Measurements from ENCODE around the gene NRGN. TPM values are rescaled to one million over a fixed set of nuclear protein-coding genes. Genes with fewer than 3 reads are reported as not detected.

Gene NRGN
- total RNA-seq: 1 to 10 TPM; 1.8 to 2.5 TPM
- long read RNA-seq: 0 reads

DNA sequence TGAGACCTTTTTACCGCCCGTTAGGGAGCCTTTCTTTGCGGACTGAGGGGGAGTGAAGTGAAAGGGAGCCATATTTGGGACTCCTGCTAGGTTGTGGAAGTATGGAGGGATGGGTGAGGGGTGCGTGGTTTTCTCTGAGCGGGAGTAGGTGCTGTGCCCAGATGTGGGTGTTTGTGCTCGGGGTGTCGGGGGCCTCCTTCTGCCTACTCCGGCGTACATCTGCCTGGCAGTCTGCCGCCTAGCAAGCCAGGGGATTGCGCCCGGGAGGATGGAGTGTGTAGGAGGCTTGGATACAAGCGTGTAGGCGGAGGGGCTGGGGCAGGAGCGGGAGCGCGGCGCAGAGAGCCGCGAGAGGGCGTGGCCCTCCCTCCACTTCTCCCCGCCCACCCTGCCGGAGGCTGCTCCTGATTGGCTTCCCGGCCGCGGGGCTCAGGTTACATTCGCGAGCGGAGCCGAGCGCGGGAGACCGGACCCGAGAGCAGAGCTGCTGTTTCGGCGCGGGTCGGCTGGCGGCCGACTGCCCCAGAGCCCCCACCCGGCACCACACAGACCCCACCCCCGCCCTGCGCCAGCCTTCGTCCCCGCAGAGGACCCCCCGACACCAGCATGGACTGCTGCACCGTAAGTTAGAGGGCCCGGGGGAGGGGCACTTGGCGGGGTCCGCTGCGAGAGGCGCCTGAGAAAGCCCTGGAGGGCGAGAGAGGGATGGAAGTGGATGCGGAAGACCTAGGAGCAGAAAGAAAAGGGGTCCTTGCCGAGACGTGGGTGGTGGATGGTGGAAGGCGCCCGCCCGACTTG lies at the start of gene NRGN:
Gene NRGN (plus strand): TSS at position 464 of the 798 bp plus-strand sequence. CDS start 143 bp downstream, at position 607.
- intact Hi-C loops (cut with DNase I, micrococcal nuclease): no loop called here
- ATAC-seq: peak; percentile 99

DNA sequence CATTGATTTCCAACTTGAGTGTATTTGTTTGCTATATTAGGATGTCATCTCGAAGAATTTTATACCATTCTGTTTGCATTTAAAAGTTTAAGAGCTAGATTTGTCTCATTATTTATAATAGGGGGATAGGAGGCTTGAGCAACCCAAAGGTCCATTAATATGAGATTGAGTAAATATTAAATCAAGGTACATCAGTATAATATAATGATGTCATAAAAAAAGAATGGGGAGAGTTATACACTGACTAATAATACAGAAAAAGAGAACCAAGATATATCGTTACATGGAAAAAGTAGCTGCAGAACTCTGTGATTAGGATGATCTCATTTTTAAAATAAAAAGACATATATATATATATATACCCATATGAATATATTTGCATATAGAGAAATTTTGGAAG lies 46.6 kb upstream of the NRGN start:
- ATAC-seq (no peak), DNase-seq (no peak)
- intact Hi-C loops (cut with DNase I, micrococcal nuclease): no loop called here

More for the DNA sequence above, at the start of gene NRGN:
- DNase-seq: peak; percentile 91 to 95

DNA sequence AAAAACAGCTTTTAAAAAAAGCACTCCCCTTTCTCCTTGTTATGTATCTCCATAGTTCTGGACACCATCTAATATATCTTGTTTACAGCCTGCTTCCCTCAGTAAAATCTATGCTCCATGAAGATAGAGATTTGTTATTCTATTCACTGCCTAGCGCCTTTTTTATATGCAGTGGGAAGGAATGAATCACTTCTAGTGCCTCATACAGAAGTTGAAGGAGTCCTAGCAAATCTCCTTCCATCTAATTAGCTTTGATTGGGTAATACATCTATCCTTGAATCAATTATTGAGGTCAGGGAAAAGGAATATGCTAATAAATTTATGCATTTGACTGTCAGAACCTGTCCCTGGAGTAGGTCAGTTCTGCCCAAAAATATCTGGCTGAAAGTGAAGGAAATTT lies 40.2 kb upstream of the NRGN start:
- DNase-seq (no peak), ATAC-seq (no peak)
- intact Hi-C loops (cut with DNase I, micrococcal nuclease): no loop called here

DNA sequence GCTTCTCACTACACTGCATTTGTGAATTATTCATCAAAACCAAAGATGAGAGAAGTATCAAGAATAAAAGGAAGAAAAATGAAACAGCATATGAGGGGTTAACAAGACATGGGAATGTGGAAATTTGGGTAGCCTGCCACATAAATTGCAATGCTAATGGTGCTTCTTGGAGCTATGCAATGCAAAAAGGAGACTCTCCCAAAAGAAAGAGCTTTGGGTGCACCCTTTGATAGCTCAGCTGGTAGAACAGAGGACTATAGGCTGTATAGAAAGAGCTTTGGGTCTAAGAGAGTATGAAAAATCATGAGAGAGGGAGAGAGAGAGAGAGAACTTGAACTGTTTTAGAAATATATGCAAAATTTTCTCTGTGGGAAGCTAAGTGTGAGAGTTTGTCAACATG lies 39.7 kb upstream of the NRGN start:
- intact Hi-C loops (cut with DNase I, micrococcal nuclease): no loop called here
- no peak for DNase-seq
- no peak for ATAC-seq

DNA sequence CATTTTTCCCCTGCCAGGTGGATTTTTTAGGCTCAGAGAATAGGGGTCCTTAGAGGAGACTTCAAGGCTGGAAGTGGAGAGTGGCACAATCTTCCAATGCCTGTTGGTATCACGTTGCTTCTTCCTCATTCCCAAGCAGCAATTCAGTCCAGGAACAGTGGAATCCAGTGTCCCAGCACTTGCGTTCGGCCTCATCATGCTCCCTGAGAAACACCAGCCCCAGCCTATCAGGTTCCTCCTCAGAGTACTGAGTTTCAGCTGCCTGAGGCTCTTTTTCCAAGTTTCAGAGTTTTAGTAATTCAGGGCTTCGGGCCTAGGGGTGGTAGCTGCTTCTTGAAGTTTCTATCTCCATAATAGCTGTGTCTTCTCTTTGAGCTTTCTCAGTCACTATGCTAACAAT lies 31.9 kb upstream of the NRGN start:
- intact Hi-C loops (cut with DNase I, micrococcal nuclease): no loop called here
- DNase-seq (no peak), ATAC-seq (no peak)

- DNase-seq: no peak
- intact Hi-C loops (cut with DNase I, micrococcal nuclease): no loop called here
- ATAC-seq: peak; percentile 99
Observed at GRCh38 chr11:124712392-124712791, 27.4 kb upstream of the NRGN start.

- ATAC-seq (no peak), DNase-seq (no peak)
- intact Hi-C loops (cut with DNase I, micrococcal nuclease): no loop called here
Observed at GRCh38 chr11:124716591-124716990, 23.2 kb upstream of the NRGN start.

- ATAC-seq: no peak
- intact Hi-C loops (cut with DNase I, micrococcal nuclease): no loop called here
- no peak for DNase-seq
Observed at GRCh38 chr11:124717421-124717785, 22.3 kb upstream of the NRGN start.

DNA sequence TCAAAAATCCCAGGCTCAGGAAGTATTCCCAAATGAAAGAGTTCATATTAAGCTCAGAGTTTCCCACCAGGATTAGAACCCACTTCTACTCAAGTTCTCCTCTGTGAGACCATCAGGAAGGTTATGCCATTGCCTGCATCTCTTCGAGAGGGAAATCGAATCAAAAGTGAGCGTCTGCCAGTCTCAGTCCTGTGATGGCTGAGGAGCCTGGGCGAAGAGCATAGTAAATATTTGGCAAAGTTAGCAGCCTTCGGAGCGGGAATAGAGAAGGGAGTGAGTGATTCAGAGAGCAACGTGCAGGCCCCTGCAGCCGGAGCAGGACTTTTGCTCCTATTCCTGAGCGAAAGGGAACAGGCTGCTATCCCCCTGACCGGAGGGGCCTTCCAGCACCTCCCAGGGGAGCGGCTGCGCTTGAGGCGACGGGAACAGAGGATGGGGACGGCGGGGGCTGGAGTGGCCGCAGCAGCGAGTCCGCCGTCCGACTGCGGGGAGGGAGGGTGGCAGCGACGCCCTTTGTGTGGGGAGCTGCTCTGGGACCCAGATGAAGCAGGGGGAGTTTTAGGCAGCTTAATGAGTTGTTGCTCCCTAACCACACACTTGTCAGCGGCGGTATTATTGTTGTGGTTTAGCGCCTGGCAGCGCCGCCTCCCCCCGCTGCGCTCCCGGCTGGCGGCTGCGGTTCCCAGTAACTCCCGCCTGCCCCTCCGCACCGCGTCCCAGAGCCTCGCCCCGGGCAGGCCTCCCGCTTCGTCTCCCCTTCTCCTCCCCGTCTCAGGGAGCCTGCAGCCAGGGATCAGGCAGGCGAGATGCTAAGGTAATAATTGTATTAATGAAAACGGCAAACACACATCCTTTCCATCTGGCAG lies 21.7 kb upstream of the NRGN start:
- DNase-seq: no peak
- peak; percentile 63 for ATAC-seq

GRCh38 chr11:124718801-124719200 lies 20.9 kb upstream of the NRGN start:
- DNase-seq (no peak), ATAC-seq (no peak)

More for the DNA sequence above, 21.7 kb upstream of the NRGN start:
- intact Hi-C loops (cut with DNase I, micrococcal nuclease): no loop called here

DNA sequence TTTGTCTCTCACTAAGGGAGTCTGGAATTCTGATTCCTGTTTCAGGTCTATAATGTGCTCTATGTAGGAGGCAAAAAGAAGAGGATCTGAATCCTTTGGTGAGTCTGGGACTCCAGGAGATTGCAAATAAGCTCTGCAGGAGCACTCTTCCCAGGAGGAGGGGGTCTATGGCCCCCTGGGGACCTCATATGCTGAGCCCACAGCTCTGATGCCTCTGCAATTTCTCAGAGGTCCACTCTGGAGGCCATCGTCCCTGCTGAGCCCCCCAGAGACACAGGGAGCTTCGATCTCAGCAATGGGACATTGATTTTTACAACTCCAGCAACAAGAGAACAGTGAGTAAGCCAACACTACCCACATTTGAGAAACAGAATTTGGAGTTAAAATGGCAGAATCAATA lies 20.2 kb upstream of the NRGN start:
- DNase-seq (no peak), ATAC-seq (no peak)
- intact Hi-C loops (cut with DNase I, micrococcal nuclease): no loop called here

More at GRCh38 chr11:124718801-124719200, 20.9 kb upstream of the NRGN start:
- intact Hi-C loops (cut with DNase I, micrococcal nuclease): no loop called here

DNA sequence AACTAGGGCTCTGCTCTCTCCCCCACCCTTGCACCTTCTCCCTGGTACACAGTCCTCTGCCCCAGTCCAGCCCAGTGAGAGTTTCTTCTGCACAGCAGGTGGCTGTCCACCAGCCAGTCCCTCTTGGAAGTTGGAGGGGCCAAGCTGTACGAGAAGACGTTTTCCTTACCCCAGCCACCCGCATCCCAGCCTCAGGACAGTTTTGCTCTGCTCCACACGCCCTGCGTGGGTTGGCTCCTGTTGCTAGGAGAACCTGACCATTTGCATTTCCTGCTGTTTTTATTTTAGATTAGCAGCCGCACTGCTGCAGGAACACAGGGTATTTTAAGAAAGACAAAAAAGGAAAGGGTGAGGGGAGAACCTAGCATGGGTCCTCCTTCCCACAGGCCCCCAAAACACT lies 17.6 kb upstream of the NRGN start:
- intact Hi-C loops (cut with DNase I, micrococcal nuclease): no loop called here
- no peak for DNase-seq
- ATAC-seq: no peak

DNA sequence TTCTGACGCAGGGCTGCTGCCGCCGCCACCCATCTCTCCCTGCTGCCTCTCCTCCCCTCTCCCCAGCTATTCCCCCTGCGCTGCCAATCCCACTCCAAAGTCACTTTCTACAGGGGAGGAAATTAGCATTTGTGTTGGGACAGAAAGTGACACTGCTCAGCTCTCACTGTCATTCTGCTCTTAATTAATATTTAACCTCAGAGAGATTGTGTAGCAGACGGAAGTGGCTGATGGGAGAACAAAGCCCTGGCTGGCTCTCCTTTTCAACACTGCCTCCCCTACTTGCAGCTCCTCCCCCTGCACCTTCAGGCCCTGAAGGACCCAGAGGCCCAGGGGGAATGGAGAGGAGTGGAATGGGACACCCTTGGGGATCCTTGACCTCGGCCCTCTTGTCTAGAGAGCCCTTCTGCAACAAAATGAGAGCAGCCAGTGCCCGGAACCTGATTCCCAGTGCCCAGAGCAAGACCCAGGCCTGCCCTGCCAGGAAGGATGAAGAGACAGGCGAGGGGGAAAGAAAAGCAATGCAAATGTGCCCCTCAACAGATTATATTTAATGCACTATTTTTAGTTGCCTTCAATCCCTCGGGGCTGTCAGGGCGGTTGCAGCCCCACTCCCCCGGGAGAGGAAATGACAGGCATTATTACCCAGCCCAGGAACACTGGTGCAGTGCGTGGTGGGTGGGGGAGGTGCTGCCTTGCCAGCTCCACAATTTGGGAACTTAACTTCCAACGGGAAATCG lies 14.6 kb upstream of the NRGN start:
- ATAC-seq: peak; percentile 98
- DNase-seq: peak; percentile 50 to 53
- intact Hi-C loops (cut with DNase I, micrococcal nuclease): no loop called here

DNA sequence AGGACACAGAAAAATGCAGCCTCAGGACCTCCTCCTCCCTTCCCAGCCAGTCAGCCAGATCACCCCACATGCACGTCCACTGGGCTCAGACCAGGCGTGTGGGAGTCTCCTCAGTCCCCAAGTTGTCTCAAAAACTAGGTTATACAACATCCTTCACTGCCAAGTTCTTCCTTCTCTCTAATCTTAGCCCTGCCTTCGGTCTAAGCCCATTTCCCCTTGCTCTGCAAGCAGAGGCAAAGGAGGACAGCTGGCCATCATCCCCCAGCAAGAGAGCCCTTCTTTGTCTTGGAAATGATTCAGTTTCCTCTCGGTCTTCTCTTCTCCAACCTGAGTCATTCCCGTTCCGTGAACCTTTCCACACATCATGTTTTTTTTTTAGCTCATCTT lies 14.0 kb upstream of the NRGN start:
- intact Hi-C loops (cut with DNase I, micrococcal nuclease): no loop called here
- ATAC-seq (no peak), DNase-seq (no peak)

DNA sequence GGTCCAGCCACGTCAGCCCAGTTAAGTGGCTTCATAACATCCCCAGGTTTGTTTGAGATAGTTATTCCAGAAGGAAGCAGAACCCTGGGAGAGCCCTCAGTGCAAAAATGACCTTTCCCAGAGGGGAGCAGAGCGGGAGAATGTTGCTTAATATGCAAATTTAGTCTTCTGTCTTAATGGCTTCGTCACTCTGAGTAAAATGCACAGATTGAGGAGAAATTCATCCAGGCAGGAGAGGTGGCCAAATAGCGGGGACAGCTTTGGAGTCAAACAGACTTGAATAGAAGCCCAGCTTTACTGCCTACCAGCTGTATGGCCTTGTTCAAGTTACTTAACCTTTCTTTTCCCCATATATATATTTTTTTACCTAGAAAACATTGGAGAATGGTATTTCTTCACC lies 12.3 kb upstream of the NRGN start:
- intact Hi-C loops (cut with DNase I, micrococcal nuclease): no loop called here
- DNase-seq: no peak
- ATAC-seq: no peak

DNA sequence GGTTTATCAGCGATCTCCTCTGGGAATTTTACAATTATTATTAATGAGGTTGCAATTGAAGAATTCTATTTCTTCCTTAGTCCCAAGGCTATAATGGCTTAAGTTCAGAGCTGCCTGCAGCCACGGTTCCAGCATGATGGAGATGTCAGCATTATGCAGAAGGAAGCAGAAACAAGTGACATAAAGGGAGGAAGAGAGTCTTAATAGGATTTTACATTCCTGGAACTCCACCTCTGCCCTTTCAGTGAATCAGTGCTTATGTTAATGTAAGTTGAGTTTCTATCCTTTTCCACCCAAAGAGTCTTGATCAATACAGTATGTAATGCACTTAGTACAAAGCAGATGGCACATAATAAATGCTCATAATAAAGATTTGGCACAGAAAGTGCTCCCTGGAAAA lies 11.6 kb upstream of the NRGN start:
- intact Hi-C loops (cut with DNase I, micrococcal nuclease): no loop called here
- DNase-seq (no peak), ATAC-seq (no peak)

DNA sequence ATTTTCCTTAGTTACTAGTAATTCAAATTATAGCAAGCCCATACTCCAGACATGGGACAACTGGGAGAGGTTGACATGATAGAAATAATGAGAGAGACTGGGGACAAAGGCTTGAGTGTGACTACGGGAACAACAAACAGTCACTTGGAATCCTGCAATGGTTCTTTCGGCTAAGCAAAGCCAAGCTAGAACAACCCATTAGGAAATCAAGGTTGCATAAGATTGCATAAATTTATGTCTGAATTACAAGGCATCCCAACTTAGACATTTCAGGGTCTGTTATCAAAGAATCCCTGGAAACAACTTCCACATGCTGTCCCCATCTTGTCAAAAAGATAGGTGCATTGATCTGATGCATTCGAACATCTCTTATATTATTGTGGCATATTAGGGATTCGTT lies 10.2 kb upstream of the NRGN start:
- intact Hi-C loops (cut with DNase I, micrococcal nuclease): no loop called here
- no peak for ATAC-seq

DNA sequence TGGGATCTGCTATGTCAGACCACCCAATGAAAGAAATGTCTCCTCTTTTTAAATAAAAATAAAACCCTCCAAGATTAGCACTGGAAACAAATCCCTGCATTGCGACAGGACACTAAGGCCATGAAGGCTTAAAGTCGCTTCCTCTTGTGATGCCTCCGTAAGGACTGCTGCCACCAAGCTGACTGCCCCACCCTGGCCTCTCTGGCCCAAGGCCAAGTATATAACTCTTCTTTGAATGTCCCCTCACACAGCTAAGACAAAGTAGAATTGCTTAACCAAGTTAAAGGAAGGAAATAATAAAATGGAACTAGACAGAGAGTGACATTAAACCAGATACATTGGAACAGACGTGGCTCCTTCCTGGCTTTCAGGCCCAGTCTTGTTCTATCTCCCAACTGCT lies 7.5 kb upstream of the NRGN start:
- intact Hi-C loops (cut with DNase I, micrococcal nuclease): no loop called here
- no peak for DNase-seq
- peak; percentile 75 for ATAC-seq

More for the DNA sequence above, 10.2 kb upstream of the NRGN start:
- DNase-seq: no peak

GRCh38 chr11:124736736-124737135 lies 3.0 kb upstream of the NRGN start:
- DNase-seq (no peak), ATAC-seq (no peak)
- intact Hi-C loops (cut with DNase I, micrococcal nuclease): no loop called here

All from left colon (tissue), 2 donors.